OCI-LY1 (cell line): Measurements from ENCODE around the gene COTL1.

ENCODE experiments used
- EZH2 ChIP-seq: fragments of 200-600 bp; sonication (generic), shearing (Covaris generic); IDR thresholded peaks from 2 replicates; pipeline ENCODE4 v1.8.0; 2017; ENCODE audit warnings: borderline replicate concordance, mixed run types, mild to moderate bottlenecking, antibody characterized with exemption, low read length, moderate library complexity, mixed read lengths
- TF ChIP-seq, protein P1 (sequence below): fragments of 200-600 bp; sonication (generic), shearing (Covaris generic); IDR thresholded peaks from 2 replicates; pipeline ENCODE4 v1.5.1; 2017; ENCODE audit warnings: mild to moderate bottlenecking, antibody characterized with exemption, low read length, moderate library complexity, mixed read lengths

DNA sequence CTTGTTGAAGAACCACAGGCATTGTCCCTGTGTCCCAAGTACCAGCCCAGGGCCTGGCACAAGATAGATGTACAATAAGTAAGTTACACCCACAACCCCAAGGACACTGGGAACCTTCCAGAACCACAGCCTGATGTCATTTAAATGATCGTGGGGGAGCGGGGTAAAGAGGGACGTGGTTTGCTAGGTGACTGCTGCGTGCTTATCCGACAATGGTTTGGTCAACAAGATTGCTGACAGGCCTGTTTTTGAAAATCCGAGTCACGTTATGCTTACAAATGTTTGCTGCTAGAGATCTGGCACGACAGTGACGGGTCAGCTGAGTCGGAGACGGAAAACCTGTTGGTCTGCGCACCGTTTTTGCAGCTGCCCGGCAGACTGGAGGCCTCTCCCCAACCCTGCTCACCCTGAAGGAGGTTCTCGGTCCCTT, 22.8 kb downstream of the COTL1 start:
- TF ChIP-seq, protein P1, sequence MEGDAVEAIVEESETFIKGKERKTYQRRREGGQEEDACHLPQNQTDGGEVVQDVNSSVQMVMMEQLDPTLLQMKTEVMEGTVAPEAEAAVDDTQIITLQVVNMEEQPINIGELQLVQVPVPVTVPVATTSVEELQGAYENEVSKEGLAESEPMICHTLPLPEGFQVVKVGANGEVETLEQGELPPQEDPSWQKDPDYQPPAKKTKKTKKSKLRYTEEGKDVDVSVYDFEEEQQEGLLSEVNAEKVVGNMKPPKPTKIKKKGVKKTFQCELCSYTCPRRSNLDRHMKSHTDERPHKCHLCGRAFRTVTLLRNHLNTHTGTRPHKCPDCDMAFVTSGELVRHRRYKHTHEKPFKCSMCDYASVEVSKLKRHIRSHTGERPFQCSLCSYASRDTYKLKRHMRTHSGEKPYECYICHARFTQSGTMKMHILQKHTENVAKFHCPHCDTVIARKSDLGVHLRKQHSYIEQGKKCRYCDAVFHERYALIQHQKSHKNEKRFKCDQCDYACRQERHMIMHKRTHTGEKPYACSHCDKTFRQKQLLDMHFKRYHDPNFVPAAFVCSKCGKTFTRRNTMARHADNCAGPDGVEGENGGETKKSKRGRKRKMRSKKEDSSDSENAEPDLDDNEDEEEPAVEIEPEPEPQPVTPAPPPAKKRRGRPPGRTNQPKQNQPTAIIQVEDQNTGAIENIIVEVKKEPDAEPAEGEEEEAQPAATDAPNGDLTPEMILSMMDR, result no peak
- TF ChIP-seq EZH2, result no peak
